IgD-negative memory B cell (primary cell): ENCODE results near the gene CCKAR. TPM values are rescaled to one million over a fixed set of nuclear protein-coding genes. Genes with fewer than 3 reads are reported as not detected.

Experiments used
- H3K27ac Mint-ChIP-seq, 3 donors: one replicate each; pipeline ENCODE4 v1.8.0; 2020 to 2022; ENCODE audit warnings: mild to moderate bottlenecking in 3 of 3, mixed read lengths in 3 of 3, moderate library complexity in 1 of 3
- H3K27me3 Mint-ChIP-seq: one replicate; pipeline ENCODE4 v1.8.0; 2021; ENCODE audit warnings: mixed read lengths
- H3K36me3 Mint-ChIP-seq: one replicate; pipeline ENCODE4 v1.8.0; 2020; ENCODE audit warnings: mild to moderate bottlenecking, mixed read lengths
- H3K4me1 Mint-ChIP-seq, 3 donors: one replicate each; pipeline ENCODE4 v1.8.0; 2020 to 2022; ENCODE audit warnings: mixed read lengths in 3 of 3, mild to moderate bottlenecking in 1 of 3
- H3K4me3 Mint-ChIP-seq, 4 donors: one replicate each; pipeline ENCODE4 v1.8.0; 2020 to 2022; ENCODE audit warnings: mild to moderate bottlenecking in 4 of 4, mixed read lengths in 4 of 4, moderate library complexity in 3 of 4
- H3K9me3 Mint-ChIP-seq, 3 donors: one replicate each; pipeline ENCODE4 v1.8.0; 2020 to 2021; ENCODE audit warnings: mixed read lengths in 3 of 3, mild to moderate bottlenecking in 1 of 3
- polyA plus RNA-seq: library from polyadenylated mRNA; unstranded; fragments of 300-500 nt; fragmentation: Illumina TruSeq; gene quantifications from one replicate; pipeline ENCODE4 v1.2.3, GENCODE V29; 2021

CCKAR gene
- polyA plus RNA-seq, 1 donor from 2014 or later, result not detected

- H3K27me3 Mint-ChIP-seq, result peaks cover 8% of the 10 kb centered on the region
- peak overlapping the region in 1 of 3 donors; percentile 51 for H3K27ac Mint-ChIP-seq
- no peaks in the 10 kb centered on the region for H3K9me3 Mint-ChIP-seq
- H3K4me1 Mint-ChIP-seq, result peaks cover 4 to 8% (median 4%) of the 10 kb centered on the region in 3 donors
- H3K36me3 Mint-ChIP-seq, result no peaks in the 10 kb centered on the region
- H3K4me3 Mint-ChIP-seq, result no peak overlapping the region
Observed at GRCh38 chr4:26457412-26457811, 32.9 kb downstream of the CCKAR start.

GRCh38 chr4:26455571-26455970 lies 34.7 kb downstream of the CCKAR start:
- Mint-ChIP-seq H3K27ac (no peak overlapping the region), H3K9me3 (no peaks in the 10 kb centered on the region), H3K27me3 (peaks cover 10% of the 10 kb centered on the region), H3K36me3 (no peaks in the 10 kb centered on the region), H3K4me3 (no peak overlapping the region), H3K4me1 (peaks cover 4 to 8% (median 4%) of the 10 kb centered on the region in 3 donors)

DNA sequence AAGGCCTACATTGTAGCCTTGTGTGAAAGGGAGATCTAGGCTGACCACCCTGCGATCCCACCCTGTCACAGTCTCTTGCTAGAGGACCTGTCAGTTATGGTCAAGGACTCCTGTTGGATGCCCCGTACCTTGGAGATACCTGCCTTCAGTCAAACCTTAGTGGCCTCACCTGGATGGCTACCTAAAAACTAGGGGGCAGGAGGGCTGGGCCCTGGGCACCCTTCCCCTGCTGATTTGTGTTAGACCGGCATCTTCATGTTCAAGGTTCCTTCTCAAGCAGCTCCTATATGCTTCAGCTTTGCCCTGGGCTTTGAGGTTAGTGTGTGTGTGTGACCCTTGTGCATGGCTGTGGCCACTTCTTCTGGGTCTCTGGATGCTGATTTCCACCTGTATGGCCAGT lies 35.3 kb downstream of the CCKAR start:
- H3K4me3 Mint-ChIP-seq, result no peak overlapping the region
- peaks cover 10% of the 10 kb centered on the region for H3K27me3 Mint-ChIP-seq
- H3K36me3 Mint-ChIP-seq, result no peaks in the 10 kb centered on the region
- H3K9me3 Mint-ChIP-seq, result no peaks in the 10 kb centered on the region
- peaks cover 4 to 8% (median 4%) of the 10 kb centered on the region in 3 donors for H3K4me1 Mint-ChIP-seq
- H3K27ac Mint-ChIP-seq, result no peak overlapping the region

GRCh38 chr4:26452565-26453531 lies 37.4 kb downstream of the CCKAR start:
- Mint-ChIP-seq H3K27ac (no peak overlapping the region), H3K9me3 (no peaks in the 10 kb centered on the region), H3K27me3 (peaks cover 4% of the 10 kb centered on the region), H3K36me3 (no peaks in the 10 kb centered on the region), H3K4me1 (no peaks in the 10 kb centered on the region), H3K4me3 (no peak overlapping the region)

DNA sequence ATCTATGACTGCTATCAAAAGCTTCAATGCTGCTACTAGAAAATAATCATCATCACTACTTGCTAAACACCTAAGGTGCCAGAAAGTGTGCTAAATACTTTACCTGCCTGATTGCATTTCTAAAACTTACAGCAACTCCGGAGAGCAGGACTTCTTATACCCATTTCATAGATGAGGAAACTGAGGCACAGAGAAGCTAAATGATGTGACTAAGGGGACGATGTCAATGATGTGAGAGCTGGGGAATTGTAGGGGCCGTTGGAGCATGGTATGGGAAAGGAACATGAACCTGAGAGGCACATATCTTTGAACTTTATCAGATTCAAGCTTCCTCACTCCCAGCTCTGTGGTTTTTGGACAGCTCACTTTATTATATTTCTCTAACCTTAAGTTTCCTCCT lies 38.7 kb downstream of the CCKAR start:
- Mint-ChIP-seq H3K4me3 (no peak overlapping the region), H3K9me3 (no peaks in the 10 kb centered on the region), H3K27ac (no peak overlapping the region), H3K27me3 (peaks cover 4% of the 10 kb centered on the region), H3K4me1 (no peaks in the 10 kb centered on the region), H3K36me3 (no peaks in the 10 kb centered on the region)

GRCh38 chr4:26450418-26450817 lies 39.9 kb downstream of the CCKAR start:
- Mint-ChIP-seq H3K27me3 (peaks cover 4% of the 10 kb centered on the region), H3K36me3 (no peaks in the 10 kb centered on the region), H3K4me3 (no peak overlapping the region), H3K27ac (no peak overlapping the region), H3K4me1 (no peaks in the 10 kb centered on the region), H3K9me3 (no peaks in the 10 kb centered on the region)

DNA sequence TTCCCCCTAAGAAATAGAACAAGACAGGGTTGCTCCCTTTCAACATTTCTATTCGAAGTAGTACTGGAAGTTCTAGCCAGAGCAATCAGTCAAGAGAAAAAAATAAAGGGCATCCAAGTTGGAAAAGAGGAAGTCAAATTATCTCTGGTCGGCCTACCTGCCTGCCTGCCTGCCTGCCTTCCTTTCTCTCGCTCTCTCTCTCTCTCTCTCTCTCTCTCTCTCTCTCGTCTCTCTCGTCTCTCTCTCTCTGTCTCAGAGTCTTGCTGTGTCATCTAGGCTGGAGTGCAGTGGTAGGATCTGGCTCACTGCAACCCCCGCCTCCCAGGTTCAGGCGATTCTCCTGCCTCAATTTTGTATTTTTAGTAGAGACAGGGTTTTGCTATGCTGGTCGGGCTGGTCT lies 42.9 kb downstream of the CCKAR start:
- no peak overlapping the region for H3K27ac Mint-ChIP-seq
- H3K9me3 Mint-ChIP-seq, result peaks cover 0 to 7% (median 5%) of the 10 kb centered on the region in 3 donors
- no peaks in the 10 kb centered on the region for H3K4me1 Mint-ChIP-seq
- no peak overlapping the region for H3K4me3 Mint-ChIP-seq
- H3K36me3 Mint-ChIP-seq, result no peaks in the 10 kb centered on the region
- H3K27me3 Mint-ChIP-seq, result peaks cover 8% of the 10 kb centered on the region

DNA sequence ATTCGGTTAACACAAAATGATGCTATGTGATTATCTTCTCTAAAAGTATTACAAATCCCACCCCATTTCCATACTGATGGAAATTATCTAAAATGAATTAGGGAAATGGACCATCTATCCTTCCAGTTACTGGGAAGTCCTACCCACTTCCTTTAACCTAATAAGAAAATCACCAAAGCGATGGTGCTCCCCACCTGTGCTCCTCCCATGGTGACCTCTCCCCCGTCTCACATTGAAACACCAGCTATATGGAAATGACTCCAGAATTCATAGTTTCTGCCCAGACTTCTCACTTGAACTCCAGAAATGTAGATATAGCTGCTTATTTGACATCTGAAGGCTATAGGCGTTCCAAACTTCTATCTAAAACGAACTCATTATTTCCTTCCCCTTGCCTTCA lies 48.5 kb downstream of the CCKAR start:
- Mint-ChIP-seq H3K27me3 (peaks cover 4% of the 10 kb centered on the region), H3K27ac (no peak overlapping the region), H3K36me3 (peaks cover 2% of the 10 kb centered on the region), H3K4me1 (no peaks in the 10 kb centered on the region), H3K9me3 (peaks cover 0 to 7% (median 5%) of the 10 kb centered on the region in 3 donors), H3K4me3 (no peak overlapping the region)

DNA sequence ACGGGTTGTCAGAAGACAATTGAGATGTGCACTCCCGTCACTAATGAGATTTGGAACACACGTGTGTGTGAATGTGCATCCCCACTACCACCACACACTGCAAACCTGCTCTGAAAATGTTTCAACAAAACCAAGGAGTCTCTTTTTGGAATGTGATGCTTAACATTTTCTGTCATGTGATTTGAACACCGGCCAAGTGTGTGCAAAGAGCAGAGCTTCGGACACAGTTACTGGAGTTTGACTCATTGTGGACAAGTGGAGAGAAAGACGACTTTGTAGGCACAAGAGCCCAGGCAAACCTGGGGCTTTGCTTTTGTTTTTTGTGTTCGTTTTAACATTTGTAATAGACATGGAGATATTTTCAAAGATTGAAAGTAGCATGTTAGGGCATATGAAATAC lies 49.2 kb downstream of the CCKAR start:
- no peak overlapping the region for H3K27ac Mint-ChIP-seq
- no peak overlapping the region for H3K4me3 Mint-ChIP-seq
- H3K27me3 Mint-ChIP-seq, result peaks cover 4% of the 10 kb centered on the region
- no peaks in the 10 kb centered on the region for H3K4me1 Mint-ChIP-seq
- H3K9me3 Mint-ChIP-seq, result peaks cover 0 to 7% (median 5%) of the 10 kb centered on the region in 3 donors
- H3K36me3 Mint-ChIP-seq, result peaks cover 7% of the 10 kb centered on the region

GRCh38 chr4:26434030-26434639 lies 56.1 kb downstream of the CCKAR start:
- no peak overlapping the region for H3K4me3 Mint-ChIP-seq
- peaks cover 7% of the 10 kb centered on the region for H3K36me3 Mint-ChIP-seq
- H3K4me1 Mint-ChIP-seq, result no peaks in the 10 kb centered on the region
- H3K27ac Mint-ChIP-seq, result no peak overlapping the region
- H3K27me3 Mint-ChIP-seq, result no peaks in the 10 kb centered on the region
- H3K9me3 Mint-ChIP-seq, result no peaks in the 10 kb centered on the region

DNA sequence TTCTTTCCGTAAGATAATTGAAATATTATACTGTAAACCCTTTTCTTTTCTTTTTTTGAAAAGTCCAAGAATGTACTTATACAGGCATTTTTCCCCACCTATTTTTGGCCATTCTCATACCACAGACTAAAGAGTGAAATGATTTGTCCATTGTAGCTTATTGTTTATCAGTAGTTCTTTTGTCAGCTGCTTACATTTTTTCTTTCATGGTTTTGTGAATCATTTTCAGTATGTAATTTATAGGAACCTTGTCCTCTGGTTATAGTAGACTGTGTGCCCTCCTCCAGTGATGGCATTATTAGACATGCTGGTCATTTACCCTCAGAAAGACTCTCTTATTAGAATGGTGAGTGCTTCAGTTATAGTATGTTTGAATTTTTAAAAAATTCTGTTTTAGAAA lies 56.7 kb downstream of the CCKAR start:
- H3K36me3 Mint-ChIP-seq, result peaks cover 7% of the 10 kb centered on the region
- no peaks in the 10 kb centered on the region for H3K4me1 Mint-ChIP-seq
- H3K27ac Mint-ChIP-seq, result no peak overlapping the region
- no peaks in the 10 kb centered on the region for H3K27me3 Mint-ChIP-seq
- H3K9me3 Mint-ChIP-seq, result no peaks in the 10 kb centered on the region
- H3K4me3 Mint-ChIP-seq, result no peak overlapping the region

DNA sequence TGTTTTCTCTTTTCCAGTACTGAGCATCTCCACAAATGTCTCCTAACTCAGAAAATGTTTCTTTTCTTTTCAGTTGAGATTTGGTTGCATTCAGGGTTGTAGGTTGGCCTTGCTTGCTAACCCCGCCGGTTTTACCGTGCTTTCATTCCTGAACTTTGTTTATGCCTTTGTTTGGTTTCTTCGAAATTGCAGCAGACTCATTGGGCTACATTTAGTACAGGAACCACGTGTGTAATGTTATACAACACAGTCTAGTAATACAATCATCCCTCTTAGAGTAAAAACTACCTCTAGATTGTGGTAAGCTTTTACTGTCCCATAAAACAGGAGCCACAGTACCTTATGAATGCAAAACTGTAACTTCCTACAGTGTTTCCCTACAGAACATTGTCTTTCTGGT lies 57.9 kb downstream of the CCKAR start:
- H3K9me3 Mint-ChIP-seq, result no peaks in the 10 kb centered on the region
- H3K27ac Mint-ChIP-seq, result no peak overlapping the region
- H3K27me3 Mint-ChIP-seq, result no peaks in the 10 kb centered on the region
- H3K36me3 Mint-ChIP-seq, result peaks cover 7% of the 10 kb centered on the region
- H3K4me3 Mint-ChIP-seq, result no peak overlapping the region
- H3K4me1 Mint-ChIP-seq, result no peaks in the 10 kb centered on the region

- peaks cover 5% of the 10 kb centered on the region for H3K36me3 Mint-ChIP-seq
- H3K4me3 Mint-ChIP-seq, result no peak overlapping the region
- H3K27ac Mint-ChIP-seq, result no peak overlapping the region
- H3K9me3 Mint-ChIP-seq, result no peaks in the 10 kb centered on the region
- H3K4me1 Mint-ChIP-seq, result no peaks in the 10 kb centered on the region
- no peaks in the 10 kb centered on the region for H3K27me3 Mint-ChIP-seq
Observed at GRCh38 chr4:26431461-26432180, 58.7 kb downstream of the CCKAR start.
